Small intestine (tissue), 7 donors: ENCODE data around the gene FCN1. TPM values are rescaled to one million over a fixed set of nuclear protein-coding genes. Genes with fewer than 3 reads are reported as not detected.

Experiments
- DNase-seq, 2 donors: peaks; one replicate each; pipeline versions ENCODE4 v3.0.0 to v3.0.0-alpha.2; 2013
- FAIRE-seq: peaks from 2 replicates; lab custom pipeline; 2012; peaks lifted over from hg19 to GRCh38; lab: Jason Lieb, UNC
- H3K27ac ChIP-seq, 3 donors: one replicate each; pipeline ENCODE4 v1.5.1; 2013; ENCODE audit warnings: low read length in 2 of 3, mild to moderate bottlenecking in 2 of 3, control low read depth in 1 of 3, inconsistent platforms in 1 of 3, low read depth in 1 of 3, moderate library complexity in 1 of 3
- H3K27me3 ChIP-seq, 3 donors: one replicate each; pipeline ENCODE4 v1.6.1; 2013; ENCODE audit warnings: low read length in 3 of 3, inconsistent platforms in 1 of 3; ENCODE audit not compliant: control insufficient read depth in 3 of 3, insufficient read depth in 3 of 3
- H3K36me3 ChIP-seq, 3 donors: one replicate each; pipeline ENCODE4 v1.6.1; 2013; ENCODE audit warnings: low read length in 3 of 3, inconsistent platforms in 1 of 3, low read depth in 1 of 3, mild to moderate bottlenecking in 1 of 3, moderate library complexity in 1 of 3; ENCODE audit not compliant: control insufficient read depth in 3 of 3, insufficient read depth in 2 of 3
- H3K4me1 ChIP-seq, 3 donors: one replicate each; pipeline ENCODE4 v1.6.1; 2013; ENCODE audit warnings: low read length in 2 of 3, inconsistent platforms in 1 of 3, low read depth in 1 of 3, mild to moderate bottlenecking in 1 of 3, moderate library complexity in 1 of 3; ENCODE audit not compliant: control insufficient read depth in 3 of 3, insufficient read depth in 2 of 3
- H3K4me3 ChIP-seq, 3 donors: one replicate each; pipeline ENCODE4 v1.5.1; 2013; ENCODE audit warnings: low read length in 3 of 3, control low read depth in 1 of 3, inconsistent platforms in 1 of 3, low read depth in 1 of 3, mild to moderate bottlenecking in 1 of 3, moderate library complexity in 1 of 3
- H3K9me3 ChIP-seq, 2 donors: one replicate each; pipeline ENCODE4 v1.6.1; 2013; ENCODE audit warnings: low read depth in 1 of 2, low read length in 1 of 2; ENCODE audit not compliant: control insufficient read depth in 2 of 2, insufficient read depth in 1 of 2
- WGBS, 3 donors: extraction: QIAGEN DNeasy Blood & Tissue Kit; methylation state at CpG; one replicate each; pipeline ENCODE4 v1.1.7; 2013; 5-methylcytosine and 5-hydroxymethylcytosine counted together
- polyA plus RNA-seq, 4 donors: library from polyadenylated mRNA; stranded (reverse) in 3 of 4; unstranded in 1 of 4; fragments of 200-250 nt in 3 of 4; fragments of 120-200 nt in 1 of 4; gene quantifications; one replicate each; pipeline versions ENCODE4 v1.2.1 to v1.2.3, GENCODE V29; 2013
- donor health status: healthy with polysubstance abuse.
- donor health status: control.
- donor health status: control.
- donor health status: Bipolar disorder and iron deficiency.
- donor health status: healthy.

Gene FCN1
- polyA plus RNA-seq, 4 donors = 0.94 to 1.1 TPM; not detected in 2

- Histone ChIP-seq H3K27me3 (no peaks in the 10 kb centered on the region), H3K9me3 (no peaks in the 10 kb centered on the region), H3K4me1 (no peaks in the 10 kb centered on the region), H3K27ac (no peak overlapping the region), H3K36me3 (no peaks in the 10 kb centered on the region), H3K4me3 (no peak overlapping the region)
- no peak for DNase-seq
- WGBS, 3 donors = 78 to 86% (median 83%) methylated on average over 11 of the region's 11 CpGs
- FAIRE-seq = no peak
Measured at GRCh38 chr9:134948149-134948548, 30.4 kb upstream of the FCN1 start.

GRCh38 chr9:134947265-134947955 lies 29.7 kb upstream of the FCN1 start:
- no peak for DNase-seq
- WGBS, 3 donors = 58 to 77% (median 75%) methylated on average over 18 to 26 of the region's 26 CpGs
- no peaks in the 10 kb centered on the region for H3K36me3 ChIP-seq
- no peaks in the 10 kb centered on the region for H3K9me3 ChIP-seq
- H3K27me3 ChIP-seq = no peaks in the 10 kb centered on the region
- H3K4me3 ChIP-seq = no peak overlapping the region
- no peaks in the 10 kb centered on the region for H3K4me1 ChIP-seq
- FAIRE-seq = no peak
- no peak overlapping the region for H3K27ac ChIP-seq

DNA sequence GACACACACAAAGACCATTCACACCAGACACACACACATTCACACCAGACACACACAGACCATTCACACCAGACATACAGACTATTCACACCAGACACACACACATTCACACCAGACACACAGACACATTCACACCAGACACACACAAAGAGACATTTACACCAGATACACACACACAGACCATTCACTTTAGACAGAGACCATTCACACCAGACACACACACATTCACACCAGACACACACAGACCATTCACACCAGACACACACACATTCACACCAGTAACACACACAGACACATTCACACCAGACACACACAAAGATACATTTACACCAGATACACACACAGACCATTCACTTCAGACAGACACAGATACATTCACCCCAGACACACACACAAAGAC lies 29.0 kb upstream of the FCN1 start:
- Histone ChIP-seq H3K4me3 (no peak overlapping the region), H3K4me1 (no peaks in the 10 kb centered on the region), H3K9me3 (no peaks in the 10 kb centered on the region), H3K36me3 (no peaks in the 10 kb centered on the region), H3K27me3 (no peaks in the 10 kb centered on the region), H3K27ac (no peak overlapping the region)
- FAIRE-seq (no peak), DNase-seq (no peak)

DNA sequence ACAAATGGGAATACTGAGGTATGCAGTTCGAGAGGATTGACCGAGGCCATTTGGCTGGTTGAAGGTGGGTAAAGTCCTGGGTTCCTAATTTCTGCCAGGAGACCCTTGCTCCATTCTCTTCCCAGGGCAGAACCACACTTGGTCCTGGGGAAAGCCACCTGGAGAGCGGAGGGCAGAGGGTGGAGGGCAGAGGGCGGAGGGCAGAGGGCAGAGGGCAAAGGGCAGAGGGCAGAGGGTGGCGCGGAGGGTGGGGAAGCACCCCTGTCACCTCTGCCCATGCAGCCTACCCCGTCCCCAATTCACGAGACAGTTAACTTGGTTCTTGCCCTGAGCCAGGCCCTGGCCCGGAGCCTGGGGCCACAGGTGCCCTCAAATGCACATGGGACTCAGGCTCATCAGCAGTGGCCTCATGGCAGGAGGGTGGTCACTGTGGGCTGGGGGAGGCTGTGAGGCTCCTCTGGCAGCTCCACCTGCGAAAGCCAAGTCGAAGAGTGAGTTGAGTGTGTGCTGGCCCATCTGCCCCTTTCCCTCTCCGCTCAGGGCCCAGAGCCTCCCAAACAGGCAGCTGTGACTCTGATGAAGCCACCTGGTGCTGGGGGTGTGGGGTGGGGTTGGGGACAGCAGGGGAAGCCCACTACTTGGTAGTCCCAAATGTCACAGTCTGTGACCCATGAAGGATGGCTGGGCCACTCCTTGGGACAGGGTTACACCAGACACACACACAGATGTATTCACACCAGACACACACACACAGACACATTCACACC lies 28.0 kb upstream of the FCN1 start:
- DNase-seq (no peak), FAIRE-seq (no peak)
- no peak overlapping the region for H3K27ac ChIP-seq
- H3K9me3 ChIP-seq = no peaks in the 10 kb centered on the region
- H3K36me3 ChIP-seq = no peaks in the 10 kb centered on the region
- no peaks in the 10 kb centered on the region for H3K4me1 ChIP-seq
- peaks cover 0 to 2% (median 0%) of the 10 kb centered on the region in 3 donors for H3K27me3 ChIP-seq
- no peak overlapping the region for H3K4me3 ChIP-seq
- 74 to 93% (median 82%) methylated on average over 12 of the region's 12 CpGs for WGBS, 3 donors

- no peaks in the 10 kb centered on the region for H3K4me1 ChIP-seq
- no peaks in the 10 kb centered on the region for H3K36me3 ChIP-seq
- H3K27me3 ChIP-seq = peaks cover 0 to 2% (median 0%) of the 10 kb centered on the region in 3 donors
- no peak for DNase-seq
- peak overlapping the region in 1 of 3 donors; percentile 11 for H3K27ac ChIP-seq
- no peak for FAIRE-seq
- WGBS, 3 donors = 59 to 72% (median 63%) methylated on average over 14 of the region's 14 CpGs
- H3K9me3 ChIP-seq = no peaks in the 10 kb centered on the region
- H3K4me3 ChIP-seq = no peak overlapping the region
Measured at GRCh38 chr9:134944916-134945315, 27.2 kb upstream of the FCN1 start.

GRCh38 chr9:134944351-134944802 lies 26.7 kb upstream of the FCN1 start:
- no peak for FAIRE-seq
- Histone ChIP-seq H3K4me3 (no peak overlapping the region), H3K36me3 (no peaks in the 10 kb centered on the region), H3K9me3 (no peaks in the 10 kb centered on the region), H3K4me1 (no peaks in the 10 kb centered on the region), H3K27me3 (peaks cover 0 to 2% (median 0%) of the 10 kb centered on the region in 3 donors), H3K27ac (peak overlapping the region in 1 of 3 donors; percentile 11)
- WGBS, 3 donors = 25 to 37% (median 27%) methylated on average over 13 to 14 of the region's 14 CpGs
- DNase-seq = no peak

GRCh38 chr9:134943836-134944235 lies 26.1 kb upstream of the FCN1 start:
- Histone ChIP-seq H3K9me3 (no peaks in the 10 kb centered on the region), H3K4me3 (no peak overlapping the region), H3K36me3 (no peaks in the 10 kb centered on the region), H3K27me3 (peaks cover 0 to 2% (median 0%) of the 10 kb centered on the region in 3 donors), H3K27ac (no peak overlapping the region), H3K4me1 (no peaks in the 10 kb centered on the region)
- 86 to 89% (median 86%) methylated on average over 12 to 15 of the region's 15 CpGs for WGBS, 3 donors
- DNase-seq (no peak), FAIRE-seq (no peak)

GRCh38 chr9:134943411-134943810 lies 25.7 kb upstream of the FCN1 start:
- H3K4me3 ChIP-seq = no peak overlapping the region
- FAIRE-seq = no peak
- no peak overlapping the region for H3K27ac ChIP-seq
- no peak for DNase-seq
- H3K9me3 ChIP-seq = no peaks in the 10 kb centered on the region
- no peaks in the 10 kb centered on the region for H3K36me3 ChIP-seq
- H3K27me3 ChIP-seq = peaks cover 0 to 5% (median 0%) of the 10 kb centered on the region in 3 donors
- 86 to 90% (median 89%) methylated on average over 13 of the region's 13 CpGs for WGBS, 3 donors
- H3K4me1 ChIP-seq = no peaks in the 10 kb centered on the region
